ENCODE results near the gene TSPAN4. TPM values are rescaled to one million over a fixed set of nuclear protein-coding genes. Genes with fewer than 3 reads are reported as not detected.

Gene TSPAN4
- total and polyA plus RNA-seq, 2 donors (not counting 1 experiment from before 2014, with no cell fraction given) = 102 to 191 TPM

DNA sequence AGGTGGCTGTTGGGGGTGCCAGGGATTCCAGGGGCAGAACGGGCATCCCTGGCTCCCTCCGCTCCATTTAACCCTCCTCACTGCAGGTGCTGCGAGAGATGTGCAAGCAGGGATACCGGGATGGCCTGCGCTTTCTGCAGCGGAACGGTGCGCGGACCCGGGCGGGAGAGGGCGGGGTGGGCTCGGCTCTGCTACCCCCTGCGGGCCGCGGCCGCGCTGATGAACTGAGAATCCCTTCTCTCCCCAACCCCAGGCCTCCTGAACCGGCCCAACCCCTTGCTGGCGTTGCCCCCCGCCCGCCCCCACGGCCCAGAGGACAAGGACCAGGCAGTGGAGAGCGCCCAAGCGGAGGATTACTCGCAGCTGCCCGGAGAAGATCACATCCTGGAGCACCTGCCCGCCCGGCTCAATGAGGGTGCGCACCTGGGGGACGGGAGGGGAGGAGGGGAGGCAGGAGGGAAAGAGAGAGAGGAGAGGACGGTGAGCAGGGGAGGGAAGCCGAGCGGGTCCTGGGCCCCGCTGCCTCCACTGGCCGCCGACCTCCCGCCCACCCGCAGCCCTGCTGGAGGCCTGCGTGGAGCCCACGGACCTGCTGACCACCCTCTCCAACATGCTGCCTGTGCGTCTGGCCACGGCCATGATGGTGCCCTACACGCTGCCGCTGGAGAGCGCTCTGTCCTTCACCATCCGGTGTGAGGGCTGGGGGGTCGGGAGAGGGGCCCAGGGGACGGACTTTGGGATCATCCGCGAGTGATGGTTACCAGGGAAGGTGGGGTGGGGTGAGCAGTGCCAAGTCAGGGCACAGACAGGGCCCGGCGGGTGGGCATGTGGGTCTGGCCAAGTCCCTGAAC is 19.0 kb upstream of the TSPAN4 start:
- H3K27ac ChIP-seq (ENCODE audit: insufficient read depth, low read length) = no peak overlapping the region
- H3K36me3 ChIP-seq (ENCODE audit: control insufficient read depth, insufficient read depth, low read length) = peaks cover 15% of the 10 kb centered on the region
- H3K4me2 ChIP-seq (ENCODE audit: extremely low read depth, insufficient read depth, low read length) = no peak overlapping the region
- H3K79me2 ChIP-seq (ENCODE audit: control insufficient read depth, insufficient read depth, low read length) = peaks cover 16% of the 10 kb centered on the region
- no peak for TF ChIP-seq EZH2 (IDR thresholded peaks at IDR 0.05; ENCODE audit: low read length, missing control alignments)
- TF ChIP-seq, protein P1, sequence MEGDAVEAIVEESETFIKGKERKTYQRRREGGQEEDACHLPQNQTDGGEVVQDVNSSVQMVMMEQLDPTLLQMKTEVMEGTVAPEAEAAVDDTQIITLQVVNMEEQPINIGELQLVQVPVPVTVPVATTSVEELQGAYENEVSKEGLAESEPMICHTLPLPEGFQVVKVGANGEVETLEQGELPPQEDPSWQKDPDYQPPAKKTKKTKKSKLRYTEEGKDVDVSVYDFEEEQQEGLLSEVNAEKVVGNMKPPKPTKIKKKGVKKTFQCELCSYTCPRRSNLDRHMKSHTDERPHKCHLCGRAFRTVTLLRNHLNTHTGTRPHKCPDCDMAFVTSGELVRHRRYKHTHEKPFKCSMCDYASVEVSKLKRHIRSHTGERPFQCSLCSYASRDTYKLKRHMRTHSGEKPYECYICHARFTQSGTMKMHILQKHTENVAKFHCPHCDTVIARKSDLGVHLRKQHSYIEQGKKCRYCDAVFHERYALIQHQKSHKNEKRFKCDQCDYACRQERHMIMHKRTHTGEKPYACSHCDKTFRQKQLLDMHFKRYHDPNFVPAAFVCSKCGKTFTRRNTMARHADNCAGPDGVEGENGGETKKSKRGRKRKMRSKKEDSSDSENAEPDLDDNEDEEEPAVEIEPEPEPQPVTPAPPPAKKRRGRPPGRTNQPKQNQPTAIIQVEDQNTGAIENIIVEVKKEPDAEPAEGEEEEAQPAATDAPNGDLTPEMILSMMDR (conservative IDR thresholded peaks at IDR 0.05 in 1 of 2, IDR thresholded peaks at IDR 0.05 in 1 of 2; ENCODE audit: low read depth in 1 of 2, low read length in 2 of 2) = no peak
- no peaks in the 10 kb centered on the region for H3K9me3 ChIP-seq (ENCODE audit: control insufficient read depth, insufficient read depth, low read depth, low read length)
- no peaks in the 10 kb centered on the region for H4K20me1 ChIP-seq (ENCODE audit: control insufficient read depth, extremely low read depth, insufficient read depth, low read length)
- H3K9ac ChIP-seq (ENCODE audit: insufficient read depth, low read length) = no peak overlapping the region
- H2AFZ ChIP-seq (ENCODE audit: low read length) = no peak overlapping the region
- H3K27me3 ChIP-seq (ENCODE audit: control insufficient read depth, insufficient read depth, low read length) = no peaks in the 10 kb centered on the region
- no peak overlapping the region for H3K4me3 ChIP-seq (replicated peaks in 1 of 4; ENCODE audit: control extremely low read depth in 1 of 4, insufficient read depth in 1 of 4, low read depth in 3 of 4, low read length in 4 of 4)
- no peak for DNase-seq (ENCODE audit: low read depth in 2 of 2)
- peaks cover 18% of the 10 kb centered on the region for H3K4me1 ChIP-seq (ENCODE audit: control insufficient read depth, extremely low read depth, insufficient read depth, low read length)

DNA sequence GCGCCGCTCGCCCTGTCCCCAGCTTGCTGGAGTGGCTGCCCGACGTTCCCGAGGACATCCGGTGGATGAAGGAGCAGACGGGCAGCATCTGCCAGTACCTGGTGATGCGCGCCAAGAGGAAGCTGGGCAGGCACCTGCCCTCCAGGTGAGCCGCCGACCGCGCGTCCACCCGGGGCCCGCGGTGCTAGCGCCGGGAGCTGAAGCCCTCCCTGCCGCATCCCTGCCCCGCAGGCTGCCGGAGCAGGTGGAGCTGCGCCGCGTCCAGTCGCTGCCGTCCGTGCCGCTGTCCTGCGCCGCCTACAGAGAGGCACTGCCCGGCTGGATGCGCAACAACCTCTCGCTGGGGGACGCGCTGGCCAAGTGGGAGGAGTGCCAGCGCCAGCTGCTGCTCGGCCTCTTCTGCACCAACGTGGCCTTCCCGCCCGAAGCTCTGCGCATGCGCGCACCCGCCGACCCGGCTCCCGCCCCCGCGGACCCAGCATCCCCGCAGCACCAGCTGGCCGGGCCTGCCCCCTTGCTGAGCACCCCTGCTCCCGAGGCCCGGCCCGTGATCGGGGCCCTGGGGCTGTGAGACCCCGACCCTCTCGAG is 18.3 kb upstream of the TSPAN4 start:
- Histone ChIP-seq H3K4me2 (ENCODE audit: extremely low read depth, insufficient read depth, low read length) (no peak overlapping the region), H3K79me2 (ENCODE audit: control insufficient read depth, insufficient read depth, low read length) (peaks cover 16% of the 10 kb centered on the region), H3K9me3 (ENCODE audit: control insufficient read depth, insufficient read depth, low read depth, low read length) (no peaks in the 10 kb centered on the region), H3K9ac (ENCODE audit: insufficient read depth, low read length) (no peak overlapping the region), H3K27ac (ENCODE audit: insufficient read depth, low read length) (no peak overlapping the region), H3K27me3 (ENCODE audit: control insufficient read depth, insufficient read depth, low read length) (no peaks in the 10 kb centered on the region), H2AFZ (ENCODE audit: low read length) (no peak overlapping the region), H3K4me1 (ENCODE audit: control insufficient read depth, extremely low read depth, insufficient read depth, low read length) (peaks cover 19% of the 10 kb centered on the region), H3K36me3 (ENCODE audit: control insufficient read depth, insufficient read depth, low read length) (peaks cover 15% of the 10 kb centered on the region), H3K4me3 (replicated peaks in 1 of 4; ENCODE audit: control extremely low read depth in 1 of 4, insufficient read depth in 1 of 4, low read depth in 3 of 4, low read length in 4 of 4) (no peak overlapping the region), H4K20me1 (ENCODE audit: control insufficient read depth, extremely low read depth, insufficient read depth, low read length) (no peaks in the 10 kb centered on the region)
- no peak for DNase-seq (ENCODE audit: low read depth in 2 of 2)
- TF ChIP-seq EZH2 (IDR thresholded peaks at IDR 0.05; ENCODE audit: low read length, missing control alignments) = no peak
- TF ChIP-seq, protein P1 (conservative IDR thresholded peaks at IDR 0.05 in 1 of 2, IDR thresholded peaks at IDR 0.05 in 1 of 2; ENCODE audit: low read depth in 1 of 2, low read length in 2 of 2) = no peak

DNA sequence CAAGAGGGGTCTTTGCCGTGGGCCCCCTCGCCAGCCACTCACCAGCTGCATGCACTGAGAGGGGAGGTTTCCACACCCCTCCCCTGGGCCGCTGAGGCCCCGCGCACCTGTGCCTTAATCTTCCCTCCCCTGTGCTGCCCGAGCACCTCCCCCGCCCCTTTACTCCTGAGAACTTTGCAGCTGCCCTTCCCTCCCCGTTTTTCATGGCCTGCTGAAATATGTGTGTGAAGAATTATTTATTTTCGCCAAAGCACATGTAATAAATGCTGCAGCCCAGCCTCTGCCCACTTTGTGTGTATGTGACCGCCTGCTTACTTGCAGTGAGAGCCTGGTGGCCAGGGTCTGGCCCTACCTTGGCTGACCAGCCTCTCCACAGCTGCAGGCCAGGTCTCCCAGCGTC is 17.7 kb upstream of the TSPAN4 start:
- H3K36me3 ChIP-seq (ENCODE audit: control insufficient read depth, insufficient read depth, low read length) = peaks cover 15% of the 10 kb centered on the region
- H3K9me3 ChIP-seq (ENCODE audit: control insufficient read depth, insufficient read depth, low read depth, low read length) = no peaks in the 10 kb centered on the region
- no peaks in the 10 kb centered on the region for H4K20me1 ChIP-seq (ENCODE audit: control insufficient read depth, extremely low read depth, insufficient read depth, low read length)
- H2AFZ ChIP-seq (ENCODE audit: low read length) = no peak overlapping the region
- H3K4me1 ChIP-seq (ENCODE audit: control insufficient read depth, extremely low read depth, insufficient read depth, low read length) = peaks cover 22% of the 10 kb centered on the region
- no peaks in the 10 kb centered on the region for H3K27me3 ChIP-seq (ENCODE audit: control insufficient read depth, insufficient read depth, low read length)
- peaks cover 16% of the 10 kb centered on the region for H3K79me2 ChIP-seq (ENCODE audit: control insufficient read depth, insufficient read depth, low read length)
- no peak overlapping the region for H3K27ac ChIP-seq (ENCODE audit: insufficient read depth, low read length)
- no peak overlapping the region for H3K9ac ChIP-seq (ENCODE audit: insufficient read depth, low read length)
- DNase-seq (ENCODE audit: low read depth in 2 of 2) = no peak
- H3K4me2 ChIP-seq (ENCODE audit: extremely low read depth, insufficient read depth, low read length) = no peak overlapping the region
- TF ChIP-seq EZH2 (IDR thresholded peaks at IDR 0.05; ENCODE audit: low read length, missing control alignments) = no peak
- TF ChIP-seq, protein P1 (conservative IDR thresholded peaks at IDR 0.05 in 1 of 2, IDR thresholded peaks at IDR 0.05 in 1 of 2; ENCODE audit: low read depth in 1 of 2, low read length in 2 of 2) = no peak
- H3K4me3 ChIP-seq (replicated peaks in 1 of 4; ENCODE audit: control extremely low read depth in 1 of 4, insufficient read depth in 1 of 4, low read depth in 3 of 4, low read length in 4 of 4) = no peak overlapping the region

All from fibroblast of lung (primary cell).